ENCODE results near the gene SFTPD. TPM values are rescaled to one million over a fixed set of nuclear protein-coding genes. Genes with fewer than 3 reads are reported as not detected.
A peak's percentile ranks its signal among the peaks of the same experiment; 100 is the strongest.

Gene SFTPD
- total RNA-seq, 3 donors from 2014 or later: 2.2 to 2.5 TPM; not detected in 1

GRCh38 chr10:79932841-79933379 lies 16.0 kb downstream of the SFTPD start:
- Histone ChIP-seq H3K36me3 (no peaks in the 10 kb centered on the region), H3K27me3 (peaks cover 0 to 7% of the 10 kb centered on the region in 2 donors), H3K9me3 (no peaks in the 10 kb centered on the region), H3K4me3 (no peak overlapping the region), H3K27ac (no peak overlapping the region), H3K4me1 (no peaks in the 10 kb centered on the region)
- no peak for TF ChIP-seq POLR2A (IDR thresholded peaks at IDR 0.05)
- TF ChIP-seq CTCF (IDR thresholded peaks at IDR 0.05): no peak
- intact Hi-C loops (cut with DNase I; ENCODE audit: low total_unique reads): no loop called here
- DNase-seq (ENCODE audit: low spot score in 2 of 2): no peak

- Histone ChIP-seq H3K9me3 (no peaks in the 10 kb centered on the region), H3K27ac (no peak overlapping the region), H3K4me1 (no peaks in the 10 kb centered on the region), H3K4me3 (no peak overlapping the region), H3K27me3 (peaks cover 0 to 7% of the 10 kb centered on the region in 2 donors), H3K36me3 (no peaks in the 10 kb centered on the region)
- TF ChIP-seq POLR2AphosphoS5 (IDR thresholded peaks at IDR 0.05): no peak
- intact Hi-C loops (cut with DNase I; ENCODE audit: low total_unique reads): no loop called here
- DNase-seq (ENCODE audit: low spot score in 2 of 2): no peak
These were observed 16.6 kb downstream of the SFTPD start for GRCh38 chr10:79932307-79932706.

GRCh38 chr10:79930751-79931150 lies 18.2 kb downstream of the SFTPD start:
- TF ChIP-seq CTCF (IDR thresholded peaks at IDR 0.05) (no peak), POLR2AphosphoS5 (IDR thresholded peaks at IDR 0.05) (no peak), POLR2A (IDR thresholded peaks at IDR 0.05) (no peak)
- intact Hi-C loops (cut with DNase I; ENCODE audit: low total_unique reads): no loop called here
- Histone ChIP-seq H3K36me3 (no peaks in the 10 kb centered on the region), H3K27ac (no peak overlapping the region), H3K4me3 (no peak overlapping the region), H3K4me1 (no peaks in the 10 kb centered on the region), H3K27me3 (peaks cover 0 to 7% of the 10 kb centered on the region in 2 donors), H3K9me3 (no peaks in the 10 kb centered on the region)
- DNase-seq (ENCODE audit: low spot score in 2 of 2): no peak

- intact Hi-C loops (cut with DNase I; ENCODE audit: low total_unique reads): no loop called here
- Histone ChIP-seq H3K4me3 (no peak overlapping the region), H3K27ac (no peak overlapping the region), H3K9me3 (no peaks in the 10 kb centered on the region), H3K36me3 (no peaks in the 10 kb centered on the region), H3K4me1 (no peaks in the 10 kb centered on the region), H3K27me3 (peaks cover 0 to 7% of the 10 kb centered on the region in 2 donors)
- TF ChIP-seq POLR2A (IDR thresholded peaks at IDR 0.05) (no peak), CTCF (IDR thresholded peaks at IDR 0.05) (no peak), POLR2AphosphoS5 (IDR thresholded peaks at IDR 0.05) (no peak)
- DNase-seq (ENCODE audit: low spot score in 2 of 2): no peak
These were observed 18.6 kb downstream of the SFTPD start for GRCh38 chr10:79930267-79930666.

GRCh38 chr10:79929409-79929904 lies 19.4 kb downstream of the SFTPD start:
- DNase-seq (ENCODE audit: low spot score in 2 of 2): peak; percentile 43 to 78
- TF ChIP-seq POLR2A (IDR thresholded peaks at IDR 0.05) (no peak), CTCF (IDR thresholded peaks at IDR 0.05) (peak; percentile 63 to 79 (median 64))
- Histone ChIP-seq H3K9me3 (no peaks in the 10 kb centered on the region), H3K4me3 (no peak overlapping the region), H3K27me3 (peaks cover 0 to 7% of the 10 kb centered on the region in 2 donors), H3K36me3 (no peaks in the 10 kb centered on the region), H3K27ac (no peak overlapping the region), H3K4me1 (no peaks in the 10 kb centered on the region)
- intact Hi-C loops (cut with DNase I; ENCODE audit: low total_unique reads): no loop called here
